K562 (cell line): ENCODE data around the gene TRIM47. TPM values are rescaled to one million over a fixed set of nuclear protein-coding genes. Genes with fewer than 3 reads are reported as not detected.

Experiments
- ATAC-seq: fragments of 200-7000 bp; cut with Tn5 transposase; 3 replicates; pipeline ENCODE4 v1.9.1; 2020; ENCODE audit warnings: moderate library complexity
- BruUV-seq: library from RNA; stranded (reverse); fragments of 400-500 nt; replicated peaks from 2 replicates; lab custom pipeline; 2021; lab: Mats Ljungman, UMichigan
- CTCF ChIA-PET: fragments of 300-600 bp; formaldehyde crosslinking; extraction: SDS; loops from one replicate; lab custom pipeline; 2021; ENCODE audit warnings: low intra/inter-chr PET ratio; lab: Yijun Ruan, JAX
- POLR2A ChIA-PET: fragments of 300-600, 350-650 bp; sonication (Branson Sonifier 250); formaldehyde crosslinking; extraction: SDS; loops from one replicate; lab custom pipeline; 2021; ENCODE audit warnings: antibody characterized with exemption, inconsistent platforms; lab: Yijun Ruan, JAX
- DNase-seq, 4 experiments: peaks; one replicate each; pipeline versions ENCODE4 v3.0.0 to v3.0.0-alpha.2; 2011 to 2018; ENCODE audit warnings: low spot score in 3 of 4, mixed read lengths in 3 of 4; ENCODE audit errors: extremely low read depth in 1 of 4
- FAIRE-seq: peaks from 2 replicates; lab custom pipeline; 2011; peaks lifted over from hg19 to GRCh38; lab: Jason Lieb, UNC
- H2AFZ ChIP-seq: 2 replicates; pipeline ENCODE4 v1.6.0; 2011; ENCODE audit warnings: low read depth, low read length, control low read depth, inconsistent platforms
- H3K27ac ChIP-seq: fragments of 200-600 bp; 3 replicates; pipeline ENCODE4 v1.8.0; 2011; ENCODE audit warnings: low read depth, mild to moderate bottlenecking, control low read depth, inconsistent platforms, low read length, moderate library complexity, mixed read lengths; ENCODE audit errors: extremely low read depth
- H3K27me3 ChIP-seq, 2 experiments: fragments of 300-600 bp in 1 of 2; 2 replicates in 1 of 2; 3 replicates in 1 of 2; pipeline versions ENCODE4 v1.6.0 to v1.8.0; 2011; ENCODE audit warnings: inconsistent platforms in 2 of 2, low read length in 2 of 2, mild to moderate bottlenecking in 1 of 2, mixed read lengths in 1 of 2, moderate library complexity in 1 of 2; ENCODE audit not compliant: control insufficient read depth in 2 of 2, insufficient read depth in 2 of 2
- H3K36me3 ChIP-seq: fragments of 300-600 bp; 3 replicates; pipeline ENCODE4 v1.8.0; 2011; ENCODE audit warnings: mild to moderate bottlenecking, low read length, inconsistent platforms; ENCODE audit not compliant: control insufficient read depth, insufficient read depth
- H3K4me1 ChIP-seq, 2 experiments: fragments of 200-600 bp in 1 of 2; replicated peaks in 1 of 2; 2 replicates in 1 of 2; 3 replicates in 1 of 2; pipeline versions ENCODE4 v1.5.1 to v1.8.0; 2011; ENCODE audit warnings: inconsistent platforms in 2 of 2, low read length in 2 of 2, mild to moderate bottlenecking in 1 of 2, mixed read lengths in 1 of 2, moderate library complexity in 1 of 2; ENCODE audit not compliant: control insufficient read depth in 2 of 2, insufficient read depth in 2 of 2
- H3K4me2 ChIP-seq: 2 replicates; pipeline ENCODE4 v1.6.1; 2011; ENCODE audit warnings: low read length, control low read depth, inconsistent platforms, mixed read lengths; ENCODE audit not compliant: insufficient read depth
- H3K4me3 ChIP-seq: fragments of 200-600 bp; sonication (generic), shearing (Covaris generic); 2 replicates; pipeline ENCODE4 v1.5.1; 2016; ENCODE audit warnings: control low read depth, inconsistent platforms
- H3K79me2 ChIP-seq: fragments of 200-600 bp; 3 replicates; pipeline ENCODE4 v1.8.0; 2011; ENCODE audit warnings: low read length, inconsistent platforms; ENCODE audit not compliant: control insufficient read depth, insufficient read depth
- H3K9ac ChIP-seq, 2 experiments: 2 replicates each; pipeline versions ENCODE4 v1.6.0 to v1.6.1; 2011; ENCODE audit warnings: low read depth in 2 of 2, low read length in 2 of 2, control low read depth in 1 of 2, inconsistent platforms in 1 of 2, mild to moderate bottlenecking in 1 of 2, mixed read lengths in 1 of 2; ENCODE audit not compliant: insufficient read depth in 1 of 2
- H3K9me1 ChIP-seq: one replicate; pipeline ENCODE4 v1.6.0; 2011; ENCODE audit warnings: inconsistent platforms, mild to moderate bottlenecking, low read length, moderate library complexity; ENCODE audit not compliant: control insufficient read depth, insufficient read depth
- H3K9me3 ChIP-seq: replicated peaks from 2 replicates; pipeline ENCODE4 v1.5.1; 2011; ENCODE audit warnings: low read depth, low read length, inconsistent platforms; ENCODE audit not compliant: control insufficient read depth, insufficient read depth
- H4K20me1 ChIP-seq: replicated peaks from 2 replicates; pipeline ENCODE4 v1.6.1; 2011; ENCODE audit warnings: low read length, inconsistent platforms, mixed read lengths; ENCODE audit not compliant: control insufficient read depth, insufficient read depth
- CEBPG ChIP-seq, 3 experiments: fragments of 200-800 bp in 1 of 3; sonication (Bioruptor generic) in 1 of 3; sonication (generic) in 1 of 3; formaldehyde crosslinking in 1 of 3; IDR thresholded peaks in 2 of 3; conservative IDR thresholded peaks in 1 of 3; 2 replicates each; pipeline versions ENCODE4 v1.6.1 to v1.8.0; 2016 to 2022; ENCODE audit warnings: missing compliant biosample characterization in 2 of 3, missing genetic modification characterization in 2 of 3, mild to moderate bottlenecking in 1 of 3, missing genetic modification reagents in 1 of 3
- HLTF ChIP-seq: fragments of 450-650 bp; IDR thresholded peaks from 2 replicates; pipeline ENCODE4 v1.6.1; 2016
- JUNB ChIP-seq: fragments of 450-650 bp; formaldehyde crosslinking; conservative IDR thresholded peaks from 2 replicates; pipeline ENCODE4 v1.4.0; 2020; ENCODE audit warnings: mild to moderate bottlenecking
- MIER1 ChIP-seq: fragments of 450-650 bp; IDR thresholded peaks from 2 replicates; pipeline ENCODE4 v1.6.1; 2016; ENCODE audit warnings: antibody characterized with exemption, mild to moderate bottlenecking, low read depth
- PHF21A ChIP-seq: fragments of 450-650 bp; IDR thresholded peaks from 2 replicates; pipeline ENCODE4 v1.6.1; 2017; ENCODE audit warnings: low read depth, borderline replicate concordance
- POLR2A ChIP-seq: fragments of 450-650 bp; conservative IDR thresholded peaks from 2 replicates; pipeline ENCODE4 v1.6.1; 2016
- RAD21 ChIP-seq, 2 experiments: fragments of 250-450 bp in 1 of 2; fragments of 450-650 bp in 1 of 2; sonication (Bioruptor Pico) in 1 of 2; formaldehyde crosslinking in 1 of 2; IDR thresholded peaks in 1 of 2; conservative IDR thresholded peaks in 1 of 2; 2 replicates each; pipeline versions ENCODE4 v1.4.0 to v1.8.0; 2020 to 2022; ENCODE audit warnings: mild to moderate bottlenecking in 2 of 2, moderate library complexity in 1 of 2
- TEAD1 ChIP-seq, 2 experiments: fragments of 450-650 bp in 1 of 2; sonication (generic) in 1 of 2; formaldehyde crosslinking; IDR thresholded peaks; 2 replicates each; pipeline versions ENCODE4 v1.4.0 to v1.8.0; 2020 to 2022; ENCODE audit warnings: mild to moderate bottlenecking in 2 of 2, missing genetic modification reagents in 1 of 2
- ZNF584 ChIP-seq: fragments of 200-800 bp; sonication (Bioruptor generic); IDR thresholded peaks from 2 replicates; pipeline ENCODE4 v1.6.1; 2016; ENCODE audit warnings: low read depth, mild to moderate bottlenecking, missing genetic modification characterization, missing compliant biosample characterization
- ZNF717 ChIP-seq: fragments of 250-450 bp; sonication (Bioruptor Pico); IDR thresholded peaks from 2 replicates; pipeline ENCODE4 v1.5.0; 2021
- WGBS: fragments of 100-300 bp; shearing (Covaris generic); methylation state at CpG from one replicate; pipeline ENCODE4 v1.1.6; 2016; ENCODE audit warnings: low coverage, mixed read lengths; ENCODE audit not compliant: insufficient coverage; ENCODE audit errors: missing lambda C conversion rate; 5-methylcytosine and 5-hydroxymethylcytosine counted together
- in situ Hi-C: fragments of 300-500 bp; cut with MboI; formaldehyde crosslinking; loops from 4 replicates; pipeline ENCODE4 v1.15.0; 2018; ENCODE audit warnings: inconsistent platforms, mixed read lengths
- intact Hi-C: fragments of 100-400 bp; cut with micrococcal nuclease; formaldehyde crosslinking; loops from 2 replicates; pipeline ENCODE4 v1.14.2; 2022
- polyA plus RNA-seq, 8 experiments: library from polyadenylated mRNA; depleted of rRNA in 4 of 8; stranded (reverse) in 5 of 8; unstranded in 3 of 8; fragments of >200 nt; fragmentation: Nextera tagmentation in 2 of 8; fragmentation: Illumina TruSeq in 1 of 8; extraction: Ambion mirVana in 2 of 8; extraction: Trizol in 1 of 8; gene quantifications; 2 replicates each; pipeline versions ENCODE4 v1.2.1 to v1.2.3, GENCODE V29; 2011 to 2014; ENCODE audit warnings: inconsistent platforms in 1 of 8, missing spikeins in 1 of 8
- total RNA-seq, 7 experiments: library from RNA; depleted of rRNA in 6 of 7; stranded (reverse); fragments of >200 nt in 6 of 7; fragmentation: Illumina TruSeq in 2 of 7; extraction: Trizol in 2 of 7; gene quantifications; 2 replicates each; pipeline versions ENCODE4 v1.2.1 to v1.2.3, GENCODE V29; 2011 to 2021; ENCODE audit warnings: low replicate concordance in 1 of 7
- TF ChIP-seq, protein P1 (sequence below): fragments of 250-450 bp; sonication (Bioruptor Pico); IDR thresholded peaks from 2 replicates; pipeline ENCODE4 v1.9.0; 2021; ENCODE audit warnings: mild to moderate bottlenecking
- TF ChIP-seq, protein P2 (sequence below): fragments of 250-450 bp; sonication (Bioruptor Pico); IDR thresholded peaks from 2 replicates; pipeline ENCODE4 v1.4.0; 2020; ENCODE audit warnings: mild to moderate bottlenecking
- TF ChIP-seq, protein P3 (sequence below), 3 experiments: fragments of 200-800 bp in 1 of 3; sonication (Bioruptor generic) in 1 of 3; sonication (generic) in 1 of 3; formaldehyde crosslinking in 1 of 3; IDR thresholded peaks; 2 replicates each; pipeline versions ENCODE4 v1.6.1 to v1.8.0; 2016 to 2022; ENCODE audit warnings: mild to moderate bottlenecking in 2 of 3, missing compliant biosample characterization in 2 of 3, missing genetic modification characterization in 2 of 3, missing genetic modification reagents in 1 of 3
- TF ChIP-seq, protein P4 (sequence below): sonication (generic); formaldehyde crosslinking; IDR thresholded peaks from 2 replicates; pipeline ENCODE4 v1.8.0; 2022; ENCODE audit warnings: missing genetic modification reagents, mild to moderate bottlenecking, borderline replicate concordance

The TRIM47 gene
- total and polyA plus RNA-seq, 9 of the 15 experiments (the other 6 are each of a cell fraction or from before 2014, with no cell fraction given) = 0.56 to 6.1 (median 3.2) TPM

DNA sequence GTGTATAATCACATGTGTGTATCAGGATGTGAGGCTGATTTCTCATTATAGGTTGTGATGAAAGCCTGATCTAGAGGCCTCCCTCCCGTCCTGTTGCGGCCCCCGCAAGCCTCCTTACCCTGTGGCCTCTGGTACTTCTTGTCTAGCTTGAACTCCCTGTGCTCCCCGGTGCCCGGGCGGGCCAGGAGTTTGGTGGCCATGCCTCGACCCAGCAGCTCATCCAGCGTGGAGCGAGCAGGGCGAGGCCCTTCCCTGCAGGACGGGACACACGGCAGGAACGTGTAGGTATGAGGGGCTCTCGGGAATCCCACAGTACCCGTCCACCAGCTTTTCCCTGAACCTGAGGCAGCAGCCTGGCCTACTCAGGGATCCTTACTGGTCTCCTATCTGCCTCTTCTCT is 47.5 kb upstream of the TRIM47 start:
- no peak for TF ChIP-seq ZNF584 (CRISPR knock-in tag)
- TF ChIP-seq, protein P1, sequence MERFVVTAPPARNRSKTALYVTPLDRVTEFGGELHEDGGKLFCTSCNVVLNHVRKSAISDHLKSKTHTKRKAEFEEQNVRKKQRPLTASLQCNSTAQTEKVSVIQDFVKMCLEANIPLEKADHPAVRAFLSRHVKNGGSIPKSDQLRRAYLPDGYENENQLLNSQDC (CRISPR knock-in tag) = no peak
- no peak for TF ChIP-seq TEAD1 (CRISPR knock-in tag; IDR thresholded peaks at IDR 0.05)
- TF ChIP-seq, protein P2, sequence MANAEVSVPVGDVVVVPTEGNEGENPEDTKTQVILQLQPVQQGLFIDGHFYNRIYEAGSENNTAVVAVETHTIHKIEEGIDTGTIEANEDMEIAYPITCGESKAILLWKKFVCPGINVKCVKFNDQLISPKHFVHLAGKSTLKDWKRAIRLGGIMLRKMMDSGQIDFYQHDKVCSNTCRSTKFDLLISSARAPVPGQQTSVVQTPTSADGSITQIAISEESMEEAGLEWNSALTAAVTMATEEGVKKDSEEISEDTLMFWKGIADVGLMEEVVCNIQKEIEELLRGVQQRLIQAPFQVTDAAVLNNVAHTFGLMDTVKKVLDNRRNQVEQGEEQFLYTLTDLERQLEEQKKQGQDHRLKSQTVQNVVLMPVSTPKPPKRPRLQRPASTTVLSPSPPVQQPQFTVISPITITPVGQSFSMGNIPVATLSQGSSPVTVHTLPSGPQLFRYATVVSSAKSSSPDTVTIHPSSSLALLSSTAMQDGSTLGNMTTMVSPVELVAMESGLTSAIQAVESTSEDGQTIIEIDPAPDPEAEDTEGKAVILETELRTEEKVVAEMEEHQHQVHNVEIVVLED (CRISPR knock-in tag) = no peak
- no peak for TF ChIP-seq PHF21A
- TF ChIP-seq MIER1 = no peak
- no peak for TF ChIP-seq RAD21 (CRISPR knock-in tag; conservative IDR thresholded peaks at IDR 0.05 in 1 of 2, IDR thresholded peaks at IDR 0.05 in 1 of 2)
- TF ChIP-seq, protein P3, sequence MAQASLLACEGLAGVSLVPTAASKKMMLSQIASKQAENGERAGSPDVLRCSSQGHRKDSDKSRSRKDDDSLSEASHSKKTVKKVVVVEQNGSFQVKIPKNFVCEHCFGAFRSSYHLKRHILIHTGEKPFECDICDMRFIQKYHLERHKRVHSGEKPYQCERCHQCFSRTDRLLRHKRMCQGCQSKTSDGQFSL (CRISPR knock-in tag; IDR thresholded peaks at IDR 0.05) = no peak
- TF ChIP-seq, protein P3 (tag; IDR thresholded peaks at IDR 0.05) = no peak
- TF ChIP-seq HLTF = no peak
- no peak for TF ChIP-seq JUNB (CRISPR knock-in tag)
- no peak for TF ChIP-seq ZNF717 (CRISPR knock-in tag)
- TF ChIP-seq CEBPG (CRISPR knock-in tag; IDR thresholded peaks at IDR 0.05) = no peak
- TF ChIP-seq CEBPG (tag; conservative IDR thresholded peaks at IDR 0.05 in 1 of 2, IDR thresholded peaks at IDR 0.05 in 1 of 2) = no peak
- TF ChIP-seq POLR2A = no peak
- TF ChIP-seq, protein P4, sequence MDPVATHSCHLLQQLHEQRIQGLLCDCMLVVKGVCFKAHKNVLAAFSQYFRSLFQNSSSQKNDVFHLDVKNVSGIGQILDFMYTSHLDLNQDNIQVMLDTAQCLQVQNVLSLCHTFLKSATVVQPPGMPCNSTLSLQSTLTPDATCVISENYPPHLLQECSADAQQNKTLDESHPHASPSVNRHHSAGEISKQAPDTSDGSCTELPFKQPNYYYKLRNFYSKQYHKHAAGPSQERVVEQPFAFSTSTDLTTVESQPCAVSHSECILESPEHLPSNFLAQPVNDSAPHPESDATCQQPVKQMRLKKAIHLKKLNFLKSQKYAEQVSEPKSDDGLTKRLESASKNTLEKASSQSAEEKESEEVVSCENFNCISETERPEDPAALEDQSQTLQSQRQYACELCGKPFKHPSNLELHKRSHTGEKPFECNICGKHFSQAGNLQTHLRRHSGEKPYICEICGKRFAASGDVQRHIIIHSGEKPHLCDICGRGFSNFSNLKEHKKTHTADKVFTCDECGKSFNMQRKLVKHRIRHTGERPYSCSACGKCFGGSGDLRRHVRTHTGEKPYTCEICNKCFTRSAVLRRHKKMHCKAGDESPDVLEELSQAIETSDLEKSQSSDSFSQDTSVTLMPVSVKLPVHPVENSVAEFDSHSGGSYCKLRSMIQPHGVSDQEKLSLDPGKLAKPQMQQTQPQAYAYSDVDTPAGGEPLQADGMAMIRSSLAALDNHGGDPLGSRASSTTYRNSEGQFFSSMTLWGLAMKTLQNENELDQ (CRISPR knock-in tag) = no peak
- CTCF ChIA-PET = no interaction called here
- H3K4me2 ChIP-seq = no peak overlapping the region
- no peaks in the 10 kb centered on the region for H3K9me3 ChIP-seq
- H3K27me3 ChIP-seq = no peaks in the 10 kb centered on the region
- in situ Hi-C loops (no loop called here), intact Hi-C loops (no loop called here)
- peak overlapping the region in 1 of 2 experiments; percentile 67; a peak in 1 of 4 replicates for H3K9ac ChIP-seq
- H3K9me1 ChIP-seq = peaks cover 5% of the 10 kb centered on the region
- ATAC-seq = no peak
- H3K27ac ChIP-seq = no peak overlapping the region
- peaks cover 0 to 16% of the 10 kb centered on the region in 2 experiments; a peak in 2 of 5 replicates for H3K4me1 ChIP-seq
- FAIRE-seq = no peak
- WGBS = 79% methylated on average over 15 of the region's 15 CpGs
- no peaks in the 10 kb centered on the region for H4K20me1 ChIP-seq
- POLR2A ChIA-PET = interaction anchor here (0.6 to 1.3 kb wide), 4 partner anchors 14 to 387 kb away, joined by 3 to 4 read pairs (median 3); no protein-coding TSS in a partner anchor
- no TSS peak for BruUV-seq
- no peak overlapping the region for H3K4me3 ChIP-seq
- H3K36me3 ChIP-seq = peaks cover 5% of the 10 kb centered on the region; the same call in 1 of the 3 replicates
- H3K79me2 ChIP-seq = no peaks in the 10 kb centered on the region
- no peak for DNase-seq
- H2AFZ ChIP-seq = no peak overlapping the region
